Measurements from ENCODE around the gene PGPEP1. TPM values are rescaled to one million over a fixed set of nuclear protein-coding genes. Genes with fewer than 3 reads are reported as not detected.

PGPEP1 gene
- total RNA-seq, 1 donor from 2014 or later, result 40.8 TPM

DNA sequence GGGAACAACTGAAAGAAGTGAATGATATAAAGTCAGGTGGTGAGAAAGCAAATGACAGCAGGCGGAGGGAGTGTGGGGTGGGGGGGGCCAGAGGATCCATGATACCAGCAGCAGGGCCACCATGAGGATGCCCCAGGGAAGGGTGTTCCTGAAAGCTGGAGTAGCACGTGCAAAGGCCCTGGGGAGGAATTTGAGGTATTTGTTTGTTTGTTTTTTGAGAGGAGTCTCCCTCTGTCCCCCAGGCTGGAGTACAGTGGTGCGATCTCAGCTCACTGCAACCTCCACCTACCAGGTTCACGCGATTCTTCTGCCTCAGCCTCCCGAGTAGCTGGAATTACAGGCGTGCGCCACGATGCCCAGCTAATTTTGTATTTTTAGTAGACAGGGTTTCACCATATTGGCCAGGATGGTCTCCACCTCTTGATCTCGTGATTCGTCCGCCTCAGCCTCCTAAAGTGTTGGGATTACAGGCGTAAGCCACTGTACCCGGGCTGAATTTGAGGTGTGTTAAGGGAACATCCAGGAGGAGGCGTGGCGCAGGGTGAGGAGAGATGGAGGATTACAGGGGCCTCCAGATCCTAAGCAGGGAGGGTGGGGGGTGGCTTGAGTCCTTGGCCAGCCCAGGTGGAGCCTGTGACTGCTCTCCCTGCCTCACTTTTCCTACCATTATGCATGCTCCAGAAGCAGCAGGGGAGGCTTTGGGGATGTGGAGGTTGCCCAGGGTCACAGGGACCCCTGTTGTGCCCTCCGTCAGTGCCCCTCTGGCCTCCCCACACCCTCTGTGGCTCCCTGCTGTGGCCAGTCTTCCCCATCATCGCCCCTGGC lies 46.5 kb upstream of the PGPEP1 start:
- intact Hi-C loops (cut with DNase I), result no loop called here
- Histone ChIP-seq H3K27me3 (no peaks in the 10 kb centered on the region), H3K27ac (peak overlapping the region; percentile 99), H3K4me1 (peaks cover 14% of the 10 kb centered on the region), H3K4me3 (peak overlapping the region; percentile 77), H3K9me3 (no peaks in the 10 kb centered on the region), H3K36me3 (no peaks in the 10 kb centered on the region)
- TF ChIP-seq, protein P1, sequence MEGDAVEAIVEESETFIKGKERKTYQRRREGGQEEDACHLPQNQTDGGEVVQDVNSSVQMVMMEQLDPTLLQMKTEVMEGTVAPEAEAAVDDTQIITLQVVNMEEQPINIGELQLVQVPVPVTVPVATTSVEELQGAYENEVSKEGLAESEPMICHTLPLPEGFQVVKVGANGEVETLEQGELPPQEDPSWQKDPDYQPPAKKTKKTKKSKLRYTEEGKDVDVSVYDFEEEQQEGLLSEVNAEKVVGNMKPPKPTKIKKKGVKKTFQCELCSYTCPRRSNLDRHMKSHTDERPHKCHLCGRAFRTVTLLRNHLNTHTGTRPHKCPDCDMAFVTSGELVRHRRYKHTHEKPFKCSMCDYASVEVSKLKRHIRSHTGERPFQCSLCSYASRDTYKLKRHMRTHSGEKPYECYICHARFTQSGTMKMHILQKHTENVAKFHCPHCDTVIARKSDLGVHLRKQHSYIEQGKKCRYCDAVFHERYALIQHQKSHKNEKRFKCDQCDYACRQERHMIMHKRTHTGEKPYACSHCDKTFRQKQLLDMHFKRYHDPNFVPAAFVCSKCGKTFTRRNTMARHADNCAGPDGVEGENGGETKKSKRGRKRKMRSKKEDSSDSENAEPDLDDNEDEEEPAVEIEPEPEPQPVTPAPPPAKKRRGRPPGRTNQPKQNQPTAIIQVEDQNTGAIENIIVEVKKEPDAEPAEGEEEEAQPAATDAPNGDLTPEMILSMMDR (IDR thresholded peaks at IDR 0.05), result no peak
- DNase-seq (no peak), ATAC-seq (no peak)

GRCh38 chr19:18294467-18294864 lies 45.9 kb upstream of the PGPEP1 start:
- Histone ChIP-seq H3K4me3 (no peak overlapping the region), H3K27ac (peak overlapping the region; percentile 8), H3K4me1 (peaks cover 14% of the 10 kb centered on the region), H3K9me3 (no peaks in the 10 kb centered on the region), H3K27me3 (no peaks in the 10 kb centered on the region), H3K36me3 (no peaks in the 10 kb centered on the region)
- ATAC-seq, result no peak
- no peak for DNase-seq
- TF ChIP-seq, protein P1 (IDR thresholded peaks at IDR 0.05), result no peak
- intact Hi-C loops (cut with DNase I), result no loop called here

DNA sequence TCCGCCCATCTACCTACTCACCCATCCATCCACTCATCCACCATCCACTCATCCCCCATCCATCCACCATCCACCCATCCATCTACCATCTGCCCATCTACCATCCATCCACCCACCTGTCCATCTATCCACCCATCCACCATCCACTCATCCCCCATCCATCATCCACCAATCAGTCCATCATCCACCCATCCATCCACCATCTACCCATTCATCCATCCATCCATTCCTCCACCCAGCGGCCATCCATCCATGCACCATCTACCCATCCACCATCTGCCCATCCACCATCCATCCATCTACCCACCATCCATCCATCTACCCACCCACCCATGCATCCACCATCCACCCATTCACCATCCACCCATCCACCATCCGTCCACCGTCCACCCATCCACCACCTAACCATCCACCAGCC lies 45.4 kb upstream of the PGPEP1 start:
- H3K9me3 ChIP-seq, result no peaks in the 10 kb centered on the region
- intact Hi-C loops (cut with DNase I), result no loop called here
- TF ChIP-seq, protein P1 (IDR thresholded peaks at IDR 0.05), result no peak
- no peak overlapping the region for H3K4me3 ChIP-seq
- no peaks in the 10 kb centered on the region for H3K27me3 ChIP-seq
- no peak overlapping the region for H3K27ac ChIP-seq
- DNase-seq (no peak), ATAC-seq (no peak)
- no peaks in the 10 kb centered on the region for H3K36me3 ChIP-seq
- peaks cover 13% of the 10 kb centered on the region for H3K4me1 ChIP-seq

DNA sequence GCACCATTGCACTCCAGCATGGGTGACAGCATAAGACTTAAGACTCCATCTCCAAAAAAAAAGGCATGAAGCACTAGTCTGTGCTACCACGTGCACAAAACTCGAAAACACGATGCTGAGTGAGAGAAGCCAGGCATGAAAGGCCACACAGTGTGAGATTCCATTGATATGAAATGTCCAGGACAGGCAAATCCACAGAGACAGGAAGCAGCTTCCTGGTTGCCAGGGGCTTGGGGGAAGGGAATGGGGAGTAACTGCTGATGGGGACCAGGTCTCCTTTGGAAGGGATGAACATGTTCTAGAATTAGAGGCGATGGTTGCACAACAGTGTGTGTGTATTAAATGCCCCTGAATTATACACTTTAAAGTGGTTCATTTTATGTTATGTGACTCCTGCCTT lies 43.1 kb upstream of the PGPEP1 start:
- H3K36me3 ChIP-seq, result no peaks in the 10 kb centered on the region
- H3K27me3 ChIP-seq, result no peaks in the 10 kb centered on the region
- ATAC-seq (no peak), DNase-seq (no peak)
- H3K4me3 ChIP-seq, result no peak overlapping the region
- H3K27ac ChIP-seq, result no peak overlapping the region
- H3K9me3 ChIP-seq, result no peaks in the 10 kb centered on the region
- intact Hi-C loops (cut with DNase I), result no loop called here
- TF ChIP-seq, protein P1 (IDR thresholded peaks at IDR 0.05), result no peak
- H3K4me1 ChIP-seq, result peaks cover 12% of the 10 kb centered on the region

DNA sequence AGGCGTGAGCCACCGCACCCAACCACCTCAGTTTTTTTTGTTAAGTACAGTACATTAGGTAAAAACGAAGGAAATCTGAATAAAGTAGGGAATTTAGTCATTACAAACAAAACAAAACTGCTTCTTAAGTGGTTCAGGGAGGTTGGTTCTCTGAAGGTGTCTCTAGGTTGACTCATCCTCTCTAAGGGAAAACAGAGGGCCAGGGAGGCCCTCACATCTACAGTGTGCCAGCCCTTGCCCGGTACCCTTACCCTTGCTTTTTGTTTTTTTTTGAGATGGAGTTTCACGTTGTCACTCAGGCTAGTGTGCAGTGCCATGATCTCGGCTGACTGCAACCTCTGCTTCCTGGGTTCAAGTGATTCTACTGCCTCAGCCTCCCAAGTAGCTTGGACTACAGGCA lies 41.8 kb upstream of the PGPEP1 start:
- intact Hi-C loops (cut with DNase I), result no loop called here
- H3K27ac ChIP-seq, result no peak overlapping the region
- no peak for ATAC-seq

More for the DNA sequence above, 41.8 kb upstream of the PGPEP1 start:
- no peaks in the 10 kb centered on the region for H3K36me3 ChIP-seq
- H3K27me3 ChIP-seq, result no peaks in the 10 kb centered on the region
- H3K4me1 ChIP-seq, result peaks cover 24% of the 10 kb centered on the region
- no peak for DNase-seq
- no peaks in the 10 kb centered on the region for H3K9me3 ChIP-seq
- TF ChIP-seq, protein P1 (IDR thresholded peaks at IDR 0.05), result no peak
- no peak overlapping the region for H3K4me3 ChIP-seq
